PC-9 (cell line): ENCODE results near the gene TMEM164. TPM values are rescaled to one million over a fixed set of nuclear protein-coding genes. Genes with fewer than 3 reads are reported as not detected.

Experiments
- BruUV-seq: library from RNA; stranded (reverse); fragments of 400-500 nt; replicated peaks from 2 replicates; lab custom pipeline; 2021; lab: Mats Ljungman, UMichigan
- CTCF ChIA-PET: fragments of 300-600 bp; sonication (Branson Sonifier 250); formaldehyde crosslinking; loops from one replicate; lab custom pipeline; 2022; ENCODE audit warnings: antibody characterized with exemption; lab: Charles Lee
- POLR2A ChIA-PET: fragments of 300-600 bp; sonication (Branson Sonifier 250); formaldehyde crosslinking; loops from one replicate; lab custom pipeline; 2022; ENCODE audit warnings: antibody characterized with exemption; ENCODE audit not compliant: unreplicated experiment; lab: Charles Lee
- DNase-seq, 2 experiments: peaks; one replicate each; pipeline versions ENCODE4 v3.0.0 to v3.0.0-alpha.2; 2015 to 2022; ENCODE audit warnings: mixed read lengths in 1 of 2
- H2AFZ ChIP-seq: fragments of 200-600 bp; sonication (generic); 2 replicates; pipeline ENCODE4 v1.8.1; 2017; ENCODE audit warnings: antibody characterized with exemption
- H3F3A ChIP-seq: fragments of 200-600 bp; sonication (generic); 2 replicates; pipeline ENCODE4 v1.8.1; 2017; ENCODE audit warnings: antibody characterized with exemption, mild to moderate bottlenecking, low read depth; ENCODE audit not compliant: insufficient read depth
- H3K27ac ChIP-seq: fragments of 200-600 bp; sonication (generic); 2 replicates; pipeline ENCODE4 v1.6.1; 2016; ENCODE audit warnings: mixed run types
- H3K27me3 ChIP-seq: fragments of 200-600 bp; sonication (generic); 2 replicates; pipeline ENCODE4 v1.6.1; 2016; ENCODE audit warnings: low read depth, mixed run types; ENCODE audit not compliant: insufficient read depth
- H3K36me3 ChIP-seq: fragments of 200-600 bp; sonication (generic); 2 replicates; pipeline ENCODE4 v1.6.1; 2016; ENCODE audit warnings: low read depth, mixed run types
- H3K4me1 ChIP-seq: fragments of 200-600 bp; sonication (generic); replicated peaks from 2 replicates; pipeline ENCODE4 v1.6.1; 2016; ENCODE audit warnings: mixed run types; ENCODE audit not compliant: insufficient read depth
- H3K4me2 ChIP-seq: fragments of 200-600 bp; sonication (generic); 2 replicates; pipeline ENCODE4 v1.6.1; 2017; ENCODE audit warnings: mixed run types
- H3K4me3 ChIP-seq: fragments of 200-600 bp; sonication (generic); 2 replicates; pipeline ENCODE4 v1.6.1; 2016; ENCODE audit warnings: mixed run types
- H3K79me2 ChIP-seq: fragments of 200-600 bp; sonication (generic); 2 replicates; pipeline ENCODE4 v1.6.1; 2017; ENCODE audit warnings: low read depth, mixed run types
- H3K9me2 ChIP-seq: fragments of 200-600 bp; sonication (generic); 2 replicates; pipeline ENCODE4 v1.8.1; 2017; ENCODE audit warnings: mild to moderate bottlenecking; ENCODE audit not compliant: insufficient read depth
- H3K9me3 ChIP-seq: fragments of 200-600 bp; sonication (generic); 2 replicates; pipeline ENCODE4 v1.8.1; 2016; ENCODE audit warnings: low read depth; ENCODE audit not compliant: insufficient read depth
- H4K20me1 ChIP-seq: fragments of 200-600 bp; sonication (generic); 2 replicates; pipeline ENCODE4 v1.8.1; 2017; ENCODE audit not compliant: insufficient read depth
- EZH2 ChIP-seq: fragments of 200-600 bp; sonication (generic); IDR thresholded peaks from 2 replicates; pipeline ENCODE4 v1.8.0; 2017; ENCODE audit warnings: antibody characterized with exemption, low read depth
- intact Hi-C: fragments of 100-400 bp; cut with micrococcal nuclease; formaldehyde crosslinking; loops from one replicate; pipeline ENCODE4 v1.10.0; 2022; ENCODE audit not compliant: unreplicated experiment
- total RNA-seq: library from RNA; stranded (reverse); gene quantifications from 2 replicates; pipeline ENCODE4 v1.2.3, GENCODE V29; 2021
- TF ChIP-seq, protein P1 (sequence below): fragments of 200-600 bp; sonication (generic); conservative IDR thresholded peaks from 2 replicates; pipeline ENCODE4 v1.6.1; 2017; ENCODE audit warnings: mixed run types, antibody characterized with exemption, mild to moderate bottlenecking, moderate library complexity

Gene TMEM164
- total RNA-seq, 1 experiment from 2014 or later: 44.5 TPM

- Histone ChIP-seq H3K9me3 (no peaks in the 10 kb centered on the region; the same call in 1 of the 2 replicates), H3K4me3 (no peak overlapping the region), H3K27me3 (no peaks in the 10 kb centered on the region), H3K36me3 (0 out of 2 replicates have a peak, but pooled peaks cover 4% of the 10 kb centered on the region), H3K4me1 (peaks cover 28% of the 10 kb centered on the region), H2AFZ (no peak overlapping the region), H3K79me2 (0 out of 2 replicates have a peak, but pooled peaks cover 8% of the 10 kb centered on the region), H4K20me1 (no peaks in the 10 kb centered on the region), H3F3A (peaks cover 20% of the 10 kb centered on the region), H3K9me2 (no peaks in the 10 kb centered on the region), H3K4me2 (no peak overlapping the region), H3K27ac (no peak overlapping the region)
- BruUV-seq: no TSS peak
- ChIA-PET POLR2A (no interaction called here), CTCF (interaction anchor here (0.6 to 1.4 kb wide), 5 partner anchors 228 to 1523 kb away, joined by 3 to 5 read pairs (median 4); no protein-coding TSS in a partner anchor)
- DNase-seq: peak; percentile 71 to 81
- TF ChIP-seq, protein P1, sequence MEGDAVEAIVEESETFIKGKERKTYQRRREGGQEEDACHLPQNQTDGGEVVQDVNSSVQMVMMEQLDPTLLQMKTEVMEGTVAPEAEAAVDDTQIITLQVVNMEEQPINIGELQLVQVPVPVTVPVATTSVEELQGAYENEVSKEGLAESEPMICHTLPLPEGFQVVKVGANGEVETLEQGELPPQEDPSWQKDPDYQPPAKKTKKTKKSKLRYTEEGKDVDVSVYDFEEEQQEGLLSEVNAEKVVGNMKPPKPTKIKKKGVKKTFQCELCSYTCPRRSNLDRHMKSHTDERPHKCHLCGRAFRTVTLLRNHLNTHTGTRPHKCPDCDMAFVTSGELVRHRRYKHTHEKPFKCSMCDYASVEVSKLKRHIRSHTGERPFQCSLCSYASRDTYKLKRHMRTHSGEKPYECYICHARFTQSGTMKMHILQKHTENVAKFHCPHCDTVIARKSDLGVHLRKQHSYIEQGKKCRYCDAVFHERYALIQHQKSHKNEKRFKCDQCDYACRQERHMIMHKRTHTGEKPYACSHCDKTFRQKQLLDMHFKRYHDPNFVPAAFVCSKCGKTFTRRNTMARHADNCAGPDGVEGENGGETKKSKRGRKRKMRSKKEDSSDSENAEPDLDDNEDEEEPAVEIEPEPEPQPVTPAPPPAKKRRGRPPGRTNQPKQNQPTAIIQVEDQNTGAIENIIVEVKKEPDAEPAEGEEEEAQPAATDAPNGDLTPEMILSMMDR: peak; percentile 69
- no peak for TF ChIP-seq EZH2
- intact Hi-C loops: no loop called here
These were observed 165.1 kb downstream of the TMEM164 start for GRCh38 chrX:110167952-110168451.

DNA sequence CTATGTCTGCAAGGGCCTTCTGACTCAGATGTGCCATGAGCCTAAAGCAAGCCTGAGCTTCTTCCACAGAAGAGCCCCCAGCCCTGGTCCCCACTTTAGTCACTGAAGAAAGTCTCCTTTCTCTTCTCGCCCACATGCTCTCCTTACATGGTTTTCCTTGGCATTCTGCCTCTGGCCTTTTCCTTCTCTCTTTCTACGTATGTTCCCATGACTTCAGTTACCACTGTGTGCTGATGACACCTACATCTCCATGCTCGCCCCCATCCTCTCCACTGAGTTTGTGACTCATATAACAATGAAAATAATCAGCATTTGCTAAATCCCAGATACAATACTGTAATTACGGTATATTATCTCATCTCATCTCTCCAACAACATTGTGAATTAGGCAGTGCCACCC is 165.7 kb downstream of the TMEM164 start:
- BruUV-seq: no TSS peak
- Histone ChIP-seq H3K9me3 (no peaks in the 10 kb centered on the region), H3K27me3 (no peaks in the 10 kb centered on the region), H3K4me2 (no peak overlapping the region), H4K20me1 (no peaks in the 10 kb centered on the region), H3K79me2 (0 out of 2 replicates have a peak, but pooled peaks cover 8% of the 10 kb centered on the region), H2AFZ (no peak overlapping the region), H3K9me2 (no peaks in the 10 kb centered on the region), H3K27ac (no peak overlapping the region), H3K36me3 (0 out of 2 replicates have a peak, but pooled peaks cover 4% of the 10 kb centered on the region), H3K4me3 (no peak overlapping the region), H3K4me1 (peaks cover 28% of the 10 kb centered on the region), H3F3A (peaks cover 20% of the 10 kb centered on the region)
- ChIA-PET CTCF (interaction anchor here (0.6 to 1.2 kb wide), 3 partner anchors 234 to 435 kb away, joined by 3 to 4 read pairs (median 4); no protein-coding TSS in a partner anchor), POLR2A (no interaction called here)
- DNase-seq: no peak
- TF ChIP-seq, protein P1: no peak
- no peak for TF ChIP-seq EZH2
- intact Hi-C loops: no loop called here

DNA sequence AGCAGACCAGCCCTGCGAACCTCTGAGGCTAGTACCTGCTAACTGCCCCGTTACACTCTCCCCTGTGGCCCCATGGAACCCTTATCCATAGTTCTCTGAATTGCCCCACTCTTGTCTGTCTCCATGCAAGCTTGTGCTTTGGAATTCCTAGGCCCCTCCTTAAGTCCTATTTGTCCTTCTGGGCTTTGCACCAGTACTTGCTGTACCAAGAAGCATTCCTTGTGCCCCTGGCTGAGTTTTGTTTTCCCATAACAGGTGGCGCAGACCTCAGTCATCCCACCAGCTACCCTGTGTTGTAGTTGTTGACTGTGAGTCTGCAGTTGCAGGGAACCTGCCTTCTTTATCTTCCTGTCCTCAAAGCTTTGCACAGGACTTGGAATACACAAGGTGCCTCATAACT is 167.1 kb downstream of the TMEM164 start:
- Histone ChIP-seq H3K36me3 (0 out of 2 replicates have a peak, but pooled peaks cover 4% of the 10 kb centered on the region), H3K27me3 (no peaks in the 10 kb centered on the region), H3F3A (peaks cover 20% of the 10 kb centered on the region), H3K9me2 (no peaks in the 10 kb centered on the region), H3K4me2 (no peak overlapping the region), H4K20me1 (no peaks in the 10 kb centered on the region), H3K9me3 (no peaks in the 10 kb centered on the region), H3K27ac (no peak overlapping the region), H3K4me3 (no peak overlapping the region), H3K79me2 (no peaks in the 10 kb centered on the region), H3K4me1 (peaks cover 34% of the 10 kb centered on the region), H2AFZ (no peak overlapping the region)
- no peak for DNase-seq
- BruUV-seq: no TSS peak
- intact Hi-C loops: no loop called here
- POLR2A ChIA-PET: no interaction called here
- TF ChIP-seq EZH2: no peak
- TF ChIP-seq, protein P1: no peak
- CTCF ChIA-PET: no interaction called here
